ENCODE results near the gene RNF5.
"Not testable (repeated sequence)": the region's sequence is repeated elsewhere in the genome, so short reads cannot be mapped to it uniquely, and the experiment has no call there.

Gene RNF5

GRCh38 chr6:32198866-32199265 lies 20.7 kb downstream of the RNF5 start:
- TF ChIP-seq CTCF (IDR thresholded peaks at IDR 0.05; ENCODE audit: low read depth, low read length) = no peak
- no peak for DNase-seq (ENCODE audit: extremely low read depth, low read depth)

GRCh38 chr6:32200711-32201475 lies 22.7 kb downstream of the RNF5 start:
- TF ChIP-seq CTCF (IDR thresholded peaks at IDR 0.05; ENCODE audit: low read depth, low read length) = no peak
- DNase-seq (ENCODE audit: extremely low read depth, low read depth) = no peak

- no peak for TF ChIP-seq CTCF (IDR thresholded peaks at IDR 0.05; ENCODE audit: low read depth, low read length)
- no peak for DNase-seq (ENCODE audit: extremely low read depth, low read depth)
These were observed 24.0 kb downstream of the RNF5 start for GRCh38 chr6:32202186-32202585.

- TF ChIP-seq CTCF (IDR thresholded peaks at IDR 0.05; ENCODE audit: low read depth, low read length) = no peak
- DNase-seq (ENCODE audit: extremely low read depth, low read depth) = no peak
These were observed 25.4 kb downstream of the RNF5 start for GRCh38 chr6:32203426-32204267.

- no peak for TF ChIP-seq CTCF (IDR thresholded peaks at IDR 0.05; ENCODE audit: low read depth, low read length)
- DNase-seq (ENCODE audit: extremely low read depth, low read depth) = no peak
These were observed 26.1 kb downstream of the RNF5 start for GRCh38 chr6:32204268-32204715.

- no peak for TF ChIP-seq CTCF (IDR thresholded peaks at IDR 0.05; ENCODE audit: low read depth, low read length)
- DNase-seq (ENCODE audit: extremely low read depth, low read depth) = no peak
These were observed 30.8 kb downstream of the RNF5 start for GRCh38 chr6:32208996-32209395.

- no peak for TF ChIP-seq CTCF (IDR thresholded peaks at IDR 0.05; ENCODE audit: low read depth, low read length)
- DNase-seq (ENCODE audit: extremely low read depth, low read depth) = no peak
These were observed 32.0 kb downstream of the RNF5 start for GRCh38 chr6:32210191-32210601.

- not testable (repeated sequence) for DNase-seq (ENCODE audit: extremely low read depth, low read depth)
These were observed 33.2 kb downstream of the RNF5 start for GRCh38 chr6:32211432-32211831.

Measured in AG09319 (cell line).